ENCODE measurements around the gene LARP1.
"Not testable (repeated sequence)": the region's sequence is repeated elsewhere in the genome, so short reads cannot be mapped to it uniquely, and the experiment has no call there.

The LARP1 gene

DNA sequence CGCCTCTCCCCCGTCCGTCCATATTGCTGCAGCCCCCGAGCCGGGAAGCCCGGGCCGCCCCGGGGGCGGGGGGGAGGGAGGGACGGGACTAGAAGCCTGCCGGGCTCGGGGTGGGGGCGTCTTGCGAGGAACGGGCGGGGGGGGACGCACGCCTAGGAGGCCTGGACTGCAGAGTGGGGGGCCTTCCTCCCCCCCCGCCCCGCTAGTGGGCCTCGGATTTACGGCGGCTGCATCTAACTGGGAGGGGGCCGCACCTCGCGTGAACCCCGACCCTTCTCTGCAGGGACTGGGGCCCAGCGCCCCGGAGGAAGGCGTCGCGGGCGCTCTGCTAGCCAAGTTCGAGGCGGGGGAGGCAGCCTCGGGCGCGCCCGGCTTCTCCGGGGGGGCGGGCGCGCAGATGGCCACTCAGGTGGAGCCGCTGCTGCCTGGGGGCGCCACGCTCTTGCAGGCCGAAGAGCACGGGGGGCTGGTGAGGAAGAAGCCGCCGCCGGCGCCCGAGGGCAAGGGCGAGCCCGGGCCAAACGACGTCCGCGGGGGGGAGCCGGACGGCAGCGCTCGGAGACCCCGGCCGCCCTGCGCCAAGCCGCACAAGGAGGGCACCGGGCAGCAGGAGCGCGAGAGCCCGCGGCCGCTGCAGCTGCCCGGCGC is at the start of gene LARP1:
Gene LARP1, plus strand, starts transcription at position 17 of the 648 bp plus-strand sequence. Its CDS starts 381 bp downstream, at position 398.
- DNase-seq (ENCODE audit: low spot score): peak; percentile 22

DNA sequence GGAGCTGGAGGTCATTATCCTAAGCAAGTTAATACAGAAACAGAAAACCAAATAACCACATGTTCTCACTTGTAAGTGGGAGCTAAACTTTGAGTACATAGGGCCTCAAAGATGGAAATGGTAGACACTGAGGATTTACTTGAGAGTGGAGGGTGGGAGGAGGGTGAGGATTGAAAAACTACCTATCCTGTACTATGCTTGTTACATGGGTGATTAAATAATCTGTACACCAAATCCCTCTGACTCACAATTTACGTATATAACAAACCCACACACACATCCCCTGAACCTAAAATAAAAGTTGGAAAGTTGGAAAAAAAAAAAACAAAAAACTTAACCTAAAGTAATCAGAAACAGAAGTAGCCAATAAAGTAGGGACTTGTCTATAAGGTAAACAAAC is 48.8 kb upstream of the LARP1 start:
- DNase-seq (ENCODE audit: low spot score): no peak

DNA sequence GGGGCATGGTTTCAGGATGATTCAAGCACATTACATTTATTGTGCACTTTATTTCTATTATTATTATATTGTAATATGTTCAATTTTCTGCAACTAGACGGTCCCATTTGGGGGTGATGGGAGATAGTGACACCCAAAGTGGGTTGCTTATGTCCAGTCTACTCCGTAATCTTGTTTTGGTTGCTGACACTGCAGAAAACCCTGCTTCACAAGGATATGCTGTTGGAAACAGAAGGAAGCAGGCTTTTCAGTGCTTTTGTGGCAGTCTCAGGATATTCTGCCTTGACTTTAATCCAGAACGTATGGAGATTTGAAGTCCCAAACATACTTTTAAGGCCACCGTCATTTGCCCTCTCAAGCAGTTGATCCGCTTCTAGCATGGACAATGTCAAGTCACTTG is 47.5 kb upstream of the LARP1 start:
- DNase-seq (ENCODE audit: low spot score): no peak

DNA sequence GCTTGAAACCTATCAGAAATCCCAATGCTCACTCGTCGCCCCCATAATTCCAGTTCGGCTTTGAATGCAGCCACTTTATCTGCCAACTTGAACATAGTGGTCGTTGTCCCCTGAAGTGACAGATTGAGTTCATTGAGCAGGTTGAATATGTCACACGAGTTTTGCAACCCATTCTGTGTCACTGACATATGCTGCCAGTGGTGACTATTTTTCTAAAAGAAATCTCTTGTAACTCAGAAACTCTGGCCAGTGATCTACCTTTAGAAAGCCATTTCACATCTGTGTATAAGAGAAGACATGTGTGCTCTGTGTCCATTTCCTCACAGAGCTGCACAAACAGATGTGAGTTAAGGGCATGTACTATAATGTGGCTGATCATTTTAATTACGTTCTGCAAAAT is 47.0 kb upstream of the LARP1 start:
- DNase-seq (ENCODE audit: low spot score): no peak

DNA sequence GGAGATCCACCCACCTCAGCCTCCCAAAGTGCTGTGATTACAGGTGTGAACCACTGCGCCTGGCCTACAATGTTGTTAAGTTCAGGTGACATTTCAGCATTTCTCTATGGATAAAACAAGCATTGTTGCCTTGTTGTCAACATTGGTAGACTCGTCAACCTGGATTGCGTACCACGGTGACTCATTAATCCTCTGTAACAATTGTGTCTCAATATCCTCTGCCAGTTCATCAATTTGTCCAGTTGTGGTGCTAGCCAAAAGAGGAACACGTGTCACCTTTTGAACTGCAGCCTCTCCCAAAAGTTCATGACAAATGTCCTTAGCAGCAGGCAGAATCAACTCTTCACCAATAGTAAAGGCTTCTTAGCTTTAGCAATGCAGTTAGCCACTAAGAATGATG is 46.3 kb upstream of the LARP1 start:
- DNase-seq (ENCODE audit: low spot score): no peak

DNA sequence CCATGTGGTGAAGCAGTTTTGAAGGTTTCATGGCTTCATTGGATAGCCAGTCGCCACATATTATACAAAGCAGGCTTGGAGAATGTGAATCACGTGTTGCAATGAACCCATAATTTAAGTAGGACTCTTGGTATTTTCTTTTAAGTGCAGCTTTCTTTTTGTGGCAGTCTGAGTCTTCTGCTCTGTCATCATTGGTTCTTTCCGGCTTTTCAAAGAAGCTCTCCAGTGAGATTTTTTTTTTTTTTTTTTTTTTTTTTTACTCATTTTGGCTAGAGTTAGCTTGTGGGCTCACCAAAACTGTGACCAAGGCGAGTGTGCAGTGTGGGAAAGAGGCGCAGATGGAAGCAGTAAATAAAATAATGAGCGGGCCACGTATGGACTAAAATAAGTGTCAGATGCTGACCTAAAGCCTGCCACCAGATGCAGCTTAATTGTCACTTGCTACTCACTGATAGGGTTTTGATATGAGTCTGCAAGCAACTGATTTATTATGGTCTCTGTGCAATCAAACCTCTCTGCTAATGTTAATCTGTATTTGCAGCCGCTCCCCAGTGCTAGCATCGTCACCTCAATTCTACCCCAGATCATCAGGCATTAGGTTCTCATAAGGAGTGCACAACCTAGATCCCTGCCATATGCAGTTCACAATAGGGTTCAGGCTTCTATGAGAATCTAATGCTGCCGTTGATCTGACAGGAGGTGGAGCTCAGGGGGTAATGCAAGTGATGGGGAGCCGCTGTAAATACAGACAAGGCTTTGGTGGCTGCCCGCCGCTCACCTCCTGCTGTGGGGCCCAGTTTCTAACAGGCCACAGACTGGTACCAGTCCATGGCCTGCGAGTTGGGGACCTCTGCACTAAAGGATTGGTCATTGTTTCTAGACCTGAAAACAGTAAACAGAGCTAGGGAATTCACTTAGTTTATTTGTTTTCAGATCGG is 45.5 kb upstream of the LARP1 start:
- DNase-seq (ENCODE audit: low spot score): no peak

DNA sequence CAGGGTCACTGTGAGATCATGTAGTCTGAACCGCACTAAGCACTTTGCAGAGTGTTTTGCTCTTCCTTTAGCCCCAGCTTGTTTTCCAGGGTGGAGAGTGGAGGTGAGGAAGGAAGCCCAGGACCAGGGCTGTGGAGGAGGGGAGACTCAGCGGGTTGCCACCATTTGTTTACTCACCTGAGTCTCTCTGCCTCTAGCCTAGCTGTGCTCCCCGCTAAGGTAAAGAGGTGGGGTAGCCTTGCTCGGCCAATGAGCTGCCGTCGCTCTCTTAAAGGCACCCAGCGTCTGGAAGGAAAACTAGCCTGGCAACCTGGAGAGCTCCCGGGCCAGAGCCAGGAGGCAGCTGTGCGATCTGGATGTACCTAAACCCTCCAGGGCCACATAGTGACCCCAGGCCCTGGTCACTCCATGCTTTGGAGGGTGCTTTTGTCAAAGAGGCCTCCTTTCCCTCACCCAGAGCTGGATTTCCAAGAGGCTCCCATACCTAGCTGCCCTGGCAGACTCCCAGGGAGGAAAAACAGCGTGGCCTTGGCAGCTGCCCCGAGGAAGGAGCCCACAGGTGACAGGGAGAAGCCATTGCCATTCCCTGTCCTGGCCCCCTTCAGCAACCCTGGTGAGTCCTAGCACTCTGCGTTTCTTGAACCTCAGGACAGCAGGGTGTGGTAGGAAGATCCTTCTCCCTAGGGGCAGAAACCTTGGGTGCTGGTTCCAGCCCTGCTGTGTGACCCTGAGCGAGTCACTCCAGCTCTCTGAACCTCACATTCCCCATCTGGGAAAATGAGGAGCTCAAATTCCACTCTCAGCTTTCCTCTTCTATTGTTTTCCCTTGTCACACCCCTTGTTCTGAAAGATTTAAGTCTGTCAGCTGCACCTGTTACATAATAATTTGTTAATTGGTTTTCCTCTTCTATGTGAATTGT is 42.4 kb upstream of the LARP1 start:
- DNase-seq (ENCODE audit: low spot score): peak; percentile 22

DNA sequence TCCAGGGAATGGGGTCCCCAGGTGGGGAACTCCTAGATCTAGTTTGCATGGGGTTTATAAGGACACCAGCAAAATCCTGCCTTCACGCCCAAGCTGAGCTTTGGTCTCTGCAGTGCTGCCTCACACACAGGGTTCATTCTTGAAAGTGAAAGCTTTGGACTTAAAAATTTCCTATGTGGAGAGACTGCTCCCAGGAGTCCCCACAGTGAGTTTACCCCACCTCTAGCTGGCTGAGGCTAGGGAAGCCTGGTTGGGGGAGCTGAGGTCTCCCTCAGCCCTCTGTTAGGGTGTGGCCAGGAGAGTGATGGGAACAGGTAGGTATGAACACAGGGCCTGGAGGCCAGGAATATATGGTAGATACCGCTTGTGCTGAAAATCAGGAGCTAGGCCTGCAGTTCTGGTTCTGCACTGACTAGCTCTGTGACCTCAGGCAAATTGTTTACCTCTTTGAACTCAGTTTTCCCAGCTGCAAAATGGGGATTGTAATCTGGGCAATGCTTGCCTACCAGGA is 41.5 kb upstream of the LARP1 start:
- DNase-seq (ENCODE audit: low spot score): no peak

DNA sequence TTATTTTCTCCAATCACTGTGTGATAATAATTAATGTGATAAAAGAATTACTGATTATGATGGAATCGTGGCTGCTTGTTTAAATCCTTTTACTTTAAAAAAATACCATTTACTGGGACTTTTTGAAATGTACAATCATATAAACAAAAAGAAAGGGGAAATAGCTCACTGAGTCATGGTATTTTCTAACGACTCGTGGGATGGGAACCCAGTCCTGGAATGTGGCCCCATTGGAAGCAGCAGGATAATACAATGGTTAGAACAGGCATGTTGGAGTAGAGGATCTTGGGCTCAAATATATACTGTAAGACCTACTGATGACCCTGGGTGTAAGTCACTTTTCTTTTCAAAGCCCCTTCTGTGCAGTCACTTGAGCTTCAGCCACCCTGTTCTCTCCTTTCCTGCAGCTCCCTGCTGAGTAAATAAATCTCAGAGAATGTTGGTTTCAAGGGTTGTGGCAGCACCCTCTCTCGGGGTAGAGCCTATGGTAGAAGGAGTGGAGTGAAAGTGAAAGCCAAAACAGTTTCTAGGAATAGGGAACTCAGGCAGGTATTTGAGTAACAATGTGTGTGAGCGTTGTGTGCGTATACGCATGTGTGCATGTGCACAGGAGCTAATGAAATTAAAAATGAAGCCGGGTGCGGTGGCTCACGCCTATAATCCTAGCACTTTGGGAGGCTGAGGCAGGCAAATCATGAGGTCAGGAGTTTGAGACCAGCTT is 40.8 kb upstream of the LARP1 start:
- peak; percentile 44 for DNase-seq (ENCODE audit: low spot score)

DNA sequence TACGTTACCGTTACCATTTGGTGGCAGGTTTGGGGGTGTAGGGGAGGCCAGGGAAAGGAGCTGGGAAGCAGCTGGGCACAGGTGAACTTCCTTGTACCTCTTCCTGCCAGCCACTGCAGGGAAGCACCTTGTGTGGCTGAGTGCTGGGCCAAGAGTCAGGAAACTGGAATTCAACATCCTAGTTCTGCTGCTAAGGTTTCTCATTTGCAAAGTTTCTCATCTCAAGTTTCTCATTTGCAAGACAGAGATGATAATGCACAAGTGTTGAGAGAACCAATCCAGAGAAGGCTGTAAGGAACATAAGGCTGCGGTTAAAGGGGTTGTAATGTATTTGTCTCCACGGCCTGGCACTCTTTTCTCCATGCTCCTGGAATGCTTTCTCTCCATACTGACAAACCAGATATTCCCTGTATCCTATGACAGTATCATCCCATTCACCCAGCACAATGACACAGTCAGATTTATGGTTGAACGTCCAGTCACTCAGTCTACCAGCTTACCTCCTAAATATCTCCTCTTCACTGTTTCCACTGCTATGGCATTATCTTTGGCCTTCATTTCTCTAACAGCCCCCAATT is 33.6 kb upstream of the LARP1 start:
- DNase-seq (ENCODE audit: low spot score): no peak

DNA sequence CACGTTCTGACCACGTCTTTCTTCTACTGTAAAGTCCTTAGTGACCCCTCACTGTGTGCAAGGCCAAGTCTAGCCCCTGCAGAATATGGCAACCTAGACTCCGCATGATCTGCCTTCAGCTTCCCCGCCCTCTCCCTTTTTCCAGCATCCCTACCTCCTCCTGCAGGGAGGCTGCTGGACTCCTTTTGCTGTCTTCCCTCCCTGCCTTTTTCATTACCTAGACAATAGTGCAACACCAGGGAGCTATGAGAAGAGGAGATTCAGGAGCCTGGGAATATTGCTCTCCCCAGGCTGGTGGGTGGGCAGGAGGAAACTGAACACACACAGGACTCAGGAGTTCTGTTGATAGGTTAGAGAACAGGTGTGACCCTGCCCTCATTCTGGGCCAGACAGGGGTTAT is 33.1 kb upstream of the LARP1 start:
- DNase-seq (ENCODE audit: low spot score): no peak

DNA sequence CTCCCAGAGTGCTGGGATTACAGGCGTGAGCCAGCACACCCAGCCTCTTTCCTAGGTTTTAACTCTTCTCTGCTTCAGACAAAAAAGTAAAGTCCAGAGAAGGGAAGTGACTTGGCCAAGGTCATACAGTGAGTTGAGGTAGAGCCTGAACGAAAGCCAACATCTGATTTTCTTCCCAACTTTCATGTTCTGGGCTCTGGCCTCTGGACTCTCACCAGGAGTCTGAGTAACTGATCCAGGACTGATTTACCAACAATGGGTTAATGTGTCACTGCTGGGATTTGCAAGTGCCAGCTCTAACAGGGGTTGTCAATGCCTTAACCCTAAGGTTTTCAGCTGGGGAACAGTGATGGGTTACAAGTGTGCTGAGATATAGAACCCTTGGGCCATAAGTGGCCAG is 32.2 kb upstream of the LARP1 start:
- DNase-seq (ENCODE audit: low spot score): no peak

DNA sequence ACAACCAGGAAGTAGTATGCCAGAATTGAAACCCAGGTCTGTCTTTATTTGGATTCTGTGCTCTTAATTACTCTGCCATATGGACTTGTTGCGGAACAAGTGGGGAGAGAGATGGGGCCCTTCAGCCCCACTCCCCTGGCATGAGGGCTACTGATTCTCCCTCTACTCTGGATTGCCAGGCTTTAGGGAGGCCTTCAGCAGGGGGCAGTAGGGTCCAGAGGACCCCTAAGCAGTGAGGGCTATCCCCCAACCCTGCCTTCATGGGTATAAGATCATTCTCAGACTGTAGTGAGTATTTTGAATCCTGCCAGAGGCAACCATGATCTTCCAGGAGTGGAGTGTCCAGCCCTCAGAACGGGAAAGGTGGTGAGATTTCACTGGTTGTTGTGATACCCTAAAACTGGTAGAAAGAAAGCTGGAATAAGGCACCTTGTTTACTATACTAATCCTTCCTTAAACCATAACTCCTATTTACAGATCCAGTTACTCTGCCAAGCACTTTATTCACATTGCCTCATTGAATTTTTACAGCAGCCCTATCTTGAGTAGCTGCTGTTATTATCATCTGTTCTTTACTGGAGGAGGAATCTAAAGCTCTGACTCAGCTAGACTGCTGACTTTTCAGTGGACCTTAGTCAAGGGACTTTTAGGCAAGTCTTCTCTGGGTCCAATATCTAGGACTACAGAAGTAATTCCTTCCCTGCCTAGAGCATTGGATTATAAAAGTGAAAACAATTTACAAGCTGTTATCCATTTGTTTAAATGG is 31.3 kb upstream of the LARP1 start:
- no peak for DNase-seq (ENCODE audit: low spot score)

DNA sequence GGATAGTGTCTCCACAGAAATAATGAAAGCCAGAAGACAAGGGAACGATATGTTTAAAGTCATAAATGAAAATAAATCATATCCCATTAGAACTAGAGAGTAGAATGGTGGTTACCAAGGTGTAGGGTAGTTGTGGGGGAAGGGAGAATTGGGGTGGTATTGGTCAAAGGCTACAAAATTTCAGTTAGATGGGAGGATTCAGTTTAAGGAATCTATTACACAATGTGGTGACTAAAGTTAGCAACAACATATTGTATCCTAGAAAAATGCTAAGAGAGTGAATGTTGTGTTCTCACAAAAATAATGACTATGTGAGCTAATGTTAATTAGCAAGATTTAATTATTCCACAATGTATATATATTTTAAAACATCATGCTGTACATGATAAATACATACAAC is 27.8 kb upstream of the LARP1 start:
- no peak for DNase-seq (ENCODE audit: low spot score)

DNA sequence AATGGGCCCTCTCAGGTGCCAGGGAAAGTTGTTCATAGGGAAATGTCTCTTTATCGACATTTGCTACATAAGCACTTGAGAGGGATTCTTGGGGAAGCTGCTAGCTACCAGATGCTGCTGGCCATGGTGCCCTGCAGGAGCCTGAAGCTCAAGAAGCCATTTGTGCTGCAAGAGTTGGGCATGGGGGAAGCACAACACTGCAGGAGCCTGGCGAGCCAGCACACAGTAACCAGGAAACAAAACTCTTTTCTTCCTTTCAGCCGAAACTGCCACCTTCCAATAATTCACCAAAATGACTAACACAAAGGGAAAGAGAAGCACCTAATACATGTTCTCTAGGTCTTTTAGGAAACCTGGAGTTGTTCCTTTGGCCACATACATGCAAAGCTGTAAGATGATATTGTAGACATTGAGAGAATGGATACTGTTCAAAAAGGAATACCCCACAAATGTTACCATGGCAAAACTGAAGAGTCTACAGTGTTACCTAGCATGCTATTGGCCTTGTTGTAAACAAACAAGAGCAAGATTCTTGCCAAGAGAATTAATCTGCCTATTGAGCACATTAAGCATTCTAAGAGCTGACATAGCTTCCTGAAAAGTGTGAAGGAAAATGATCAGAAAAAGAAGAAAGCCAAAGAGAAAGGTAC is 26.1 kb upstream of the LARP1 start:
- DNase-seq (ENCODE audit: low spot score): no peak

DNA sequence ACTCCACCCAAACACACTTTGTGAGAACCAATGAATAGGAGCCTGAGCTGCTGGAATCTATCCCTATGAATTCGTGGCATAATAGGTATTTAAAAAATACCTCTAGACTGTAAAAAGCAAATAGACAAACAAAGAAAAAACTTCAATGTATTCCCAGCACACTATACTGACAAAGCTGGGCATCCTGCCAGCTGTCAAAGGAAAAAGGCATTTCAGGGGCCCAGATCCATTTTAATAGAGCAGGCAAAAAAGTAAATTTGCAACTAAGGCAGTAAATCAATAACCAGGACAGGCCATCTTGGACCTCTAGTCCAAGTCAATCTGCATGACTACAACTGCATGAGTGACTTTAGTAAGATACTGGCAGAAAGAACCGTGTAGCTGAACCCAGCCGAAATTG is 25.6 kb upstream of the LARP1 start:
- DNase-seq (ENCODE audit: low spot score): peak; percentile 28

DNA sequence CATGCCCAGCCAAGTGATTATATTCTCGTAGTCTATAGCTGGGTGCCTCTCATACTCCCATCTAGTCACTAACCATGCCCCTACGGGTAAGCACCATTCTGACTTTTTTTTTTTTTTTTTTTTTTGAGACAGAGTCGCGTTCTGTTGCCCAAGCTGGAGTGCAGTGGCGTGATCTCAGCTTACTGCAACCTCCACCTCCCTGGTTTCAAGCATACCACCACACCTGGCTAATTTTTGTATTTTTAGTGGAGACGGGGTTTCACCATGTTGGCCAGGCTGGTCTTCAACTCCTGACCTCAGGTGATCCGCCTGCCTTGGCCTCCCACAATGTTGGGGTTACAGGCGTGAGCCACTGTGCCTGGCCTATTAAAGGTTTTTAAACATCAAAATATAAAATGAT is 24.4 kb upstream of the LARP1 start:
- not testable (repeated sequence) for DNase-seq (ENCODE audit: low spot score)

DNA sequence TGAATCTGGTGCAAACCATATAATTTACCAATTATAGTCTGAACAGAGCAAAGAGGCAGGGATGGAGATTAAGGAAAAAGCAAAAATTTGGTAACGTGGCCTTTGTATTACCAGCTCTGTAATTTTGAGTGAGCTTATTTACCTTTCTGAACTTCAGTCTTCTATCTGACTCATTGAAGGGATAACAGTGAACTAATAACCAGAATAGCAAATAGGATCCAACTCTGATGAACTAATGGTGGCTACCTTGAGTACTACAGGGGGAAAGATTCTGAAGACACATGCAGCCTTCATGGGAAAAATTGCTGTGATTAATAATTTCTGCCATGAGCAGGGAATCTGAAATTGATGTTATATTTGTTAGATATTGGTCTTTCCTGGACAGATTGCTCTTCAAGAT is 23.0 kb upstream of the LARP1 start:
- DNase-seq (ENCODE audit: low spot score): no peak

DNA sequence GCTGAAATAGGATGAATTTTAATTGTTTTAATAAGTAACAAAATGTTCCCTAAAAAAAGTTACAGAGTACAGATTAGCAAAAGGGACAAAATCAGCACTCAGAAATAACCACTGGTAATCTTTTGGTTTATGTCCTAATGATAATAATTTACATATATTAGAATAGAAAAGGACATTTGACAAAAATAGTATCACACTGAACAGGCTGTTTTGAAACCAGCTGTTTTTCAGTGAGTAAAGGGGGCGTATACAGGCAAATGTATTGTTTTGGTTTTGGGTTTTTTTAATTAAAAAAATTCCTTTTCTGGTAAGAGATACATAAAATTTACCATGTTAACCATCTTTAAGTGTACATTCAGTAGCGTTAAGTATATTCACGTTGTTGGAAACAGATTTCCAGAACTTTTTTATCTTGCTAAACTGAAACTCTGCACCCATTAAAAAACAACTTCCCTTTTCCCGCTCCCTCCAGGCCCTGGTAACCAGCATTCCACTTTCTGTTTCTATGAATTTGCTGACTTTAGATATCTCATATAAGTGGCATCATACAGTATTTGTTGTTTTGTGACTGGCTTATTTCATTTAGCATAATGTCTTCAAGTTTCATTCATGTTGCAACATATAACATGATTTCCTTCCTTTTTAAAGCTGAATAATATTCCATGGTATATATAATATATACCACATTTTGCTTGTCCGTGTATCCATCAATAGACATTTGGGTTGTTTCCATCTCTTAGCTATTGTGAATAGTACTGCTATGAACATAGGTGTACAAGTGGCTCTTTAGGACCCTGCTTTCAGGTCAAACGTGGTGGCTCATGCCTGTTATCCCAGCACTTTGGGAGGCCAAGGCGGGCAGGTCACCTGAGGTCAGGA is 20.6 kb upstream of the LARP1 start:
- no peak for DNase-seq (ENCODE audit: low spot score)
